Stimulated activated naive CD8-positive, alpha-beta T cell treated with anti-CD3 and anti-CD28 coated beads, Interleukin-15, amount 100 ng/mL, for 72 hours (primary cell): ENCODE results near the gene AAK1.
"Not testable (repeated sequence)": the region's sequence is repeated elsewhere in the genome, so short reads cannot be mapped to it uniquely, and the experiment has no call there.

ENCODE experiments used
- ATAC-seq: fragments of 150-1000 bp; cut with Tn5 transposase; 2 replicates; pipeline ENCODE4 v1.10.0; 2021; ENCODE audit warnings: mild to moderate bottlenecking, moderate library complexity
- DNase-seq, 2 donors: peaks; one replicate each; pipeline ENCODE4 v3.0.0; 2021 to 2022
- H3K27ac Mint-ChIP-seq, 2 donors: one replicate each; pipeline ENCODE4 v1.8.0; 2022; ENCODE audit warnings: mild to moderate bottlenecking in 2 of 2, mixed read lengths in 2 of 2, moderate library complexity in 2 of 2
- H3K27me3 Mint-ChIP-seq: one replicate; pipeline ENCODE4 v1.8.0; 2022; ENCODE audit warnings: mixed read lengths
- H3K4me1 Mint-ChIP-seq: one replicate; pipeline ENCODE4 v1.8.0; 2022; ENCODE audit warnings: mild to moderate bottlenecking, mixed read lengths
- H3K4me3 Mint-ChIP-seq, 2 donors: one replicate each; pipeline ENCODE4 v1.8.0; 2022; ENCODE audit warnings: mild to moderate bottlenecking in 2 of 2, mixed read lengths in 2 of 2, moderate library complexity in 1 of 2
- H3K9me3 Mint-ChIP-seq, 2 donors: one replicate each; pipeline ENCODE4 v1.8.0; 2022; ENCODE audit warnings: mixed read lengths in 2 of 2

Gene AAK1

DNA sequence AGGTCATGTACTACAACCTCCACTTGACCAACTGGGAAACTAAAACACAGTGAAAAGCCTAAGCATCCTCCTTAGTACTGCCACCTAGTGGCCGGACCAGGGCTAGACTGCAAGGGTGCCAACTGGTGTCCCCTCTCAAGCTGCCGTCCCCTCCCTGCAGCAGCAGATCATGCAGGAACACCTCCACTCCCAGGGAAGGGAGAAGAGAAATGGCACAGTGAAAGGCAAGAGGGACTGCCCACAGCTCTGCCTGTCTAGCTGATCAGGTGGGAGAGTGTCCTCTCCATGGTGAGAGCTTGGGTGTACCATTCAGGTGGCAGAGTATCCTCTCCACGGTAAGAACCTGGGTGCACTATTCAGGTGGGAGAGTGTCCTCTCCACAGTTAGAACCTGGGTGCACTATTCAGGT, 78.1 kb downstream of the AAK1 start:
- Mint-ChIP-seq H3K9me3 (no peaks in the 10 kb centered on the region), H3K27ac (peak overlapping the region; percentile 54 to 75), H3K4me3 (peak overlapping the region in 1 of 2 donors; percentile 48), H3K4me1 (peaks cover 96% of the 10 kb centered on the region), H3K27me3 (no peaks in the 10 kb centered on the region)
- ATAC-seq (peak; percentile 74), DNase-seq (peak; percentile 63 to 65)

DNA sequence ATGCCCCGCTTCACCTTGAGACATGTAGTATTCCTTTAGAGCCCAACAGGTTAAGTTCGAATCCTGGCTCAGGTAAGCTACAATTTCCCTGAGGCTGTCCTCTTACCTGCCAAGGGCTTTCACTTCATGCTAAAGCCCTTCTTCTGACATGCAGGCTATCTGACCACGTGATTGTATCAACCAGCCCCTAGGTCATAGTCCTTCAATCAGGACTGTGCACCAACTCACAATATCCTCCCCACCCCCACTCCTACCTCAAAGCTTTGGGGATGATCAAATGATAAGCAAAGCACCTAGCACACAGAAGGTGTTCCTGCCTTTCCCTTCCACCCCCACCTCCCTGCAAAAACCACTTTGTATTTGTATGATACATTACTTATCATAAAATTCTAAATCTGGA, 78.9 kb downstream of the AAK1 start:
- H3K27me3 Mint-ChIP-seq = no peaks in the 10 kb centered on the region
- H3K4me3 Mint-ChIP-seq = no peak overlapping the region
- peaks cover 97% of the 10 kb centered on the region for H3K4me1 Mint-ChIP-seq
- no peak for DNase-seq
- peak overlapping the region; percentile 63 to 72 for H3K27ac Mint-ChIP-seq
- H3K9me3 Mint-ChIP-seq = no peaks in the 10 kb centered on the region
- ATAC-seq = no peak

DNA sequence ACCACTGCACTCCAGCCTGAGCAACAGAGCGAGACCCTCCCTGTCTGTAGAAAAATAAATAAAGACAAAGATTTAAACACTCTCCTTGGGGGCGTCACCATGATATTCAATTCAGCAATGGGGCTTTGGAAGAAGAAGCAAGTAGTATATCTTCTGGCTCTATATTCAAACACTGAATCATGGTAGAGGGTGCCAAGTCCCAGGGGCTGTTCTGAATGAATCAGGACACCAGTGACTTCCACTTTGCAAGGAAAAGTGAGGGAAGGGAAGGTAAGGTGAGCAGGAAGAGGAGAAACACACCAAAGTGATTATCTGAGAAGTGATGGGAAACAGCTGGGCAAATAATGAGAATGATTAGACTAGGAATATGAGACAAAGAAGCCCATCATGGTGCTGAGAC, 80.5 kb downstream of the AAK1 start:
- Mint-ChIP-seq H3K4me1 (peaks cover 93% of the 10 kb centered on the region), H3K4me3 (no peak overlapping the region), H3K27me3 (no peaks in the 10 kb centered on the region), H3K27ac (no peak overlapping the region), H3K9me3 (no peaks in the 10 kb centered on the region)
- DNase-seq (no peak), ATAC-seq (no peak)

DNA sequence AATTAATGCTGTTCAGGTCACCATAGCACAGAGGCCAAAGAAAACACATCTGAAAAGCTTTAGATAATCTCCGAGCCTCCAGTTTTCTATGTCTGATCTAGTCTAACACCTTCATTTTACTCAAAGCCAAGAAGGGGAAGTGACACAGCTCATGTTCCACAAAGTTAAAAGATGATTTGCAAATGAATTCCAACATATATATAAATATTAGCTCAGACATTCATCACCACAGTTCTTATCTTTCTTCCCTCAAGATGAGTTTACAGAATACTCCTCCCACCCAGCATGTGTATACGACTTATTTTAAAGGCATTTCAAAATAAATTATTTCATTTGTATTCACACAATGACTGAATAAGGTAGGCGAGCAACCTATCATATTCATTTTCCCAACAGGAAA, 82.4 kb downstream of the AAK1 start:
- no peaks in the 10 kb centered on the region for H3K9me3 Mint-ChIP-seq
- H3K4me3 Mint-ChIP-seq = no peak overlapping the region
- ATAC-seq (no peak), DNase-seq (no peak)
- peaks cover 93% of the 10 kb centered on the region for H3K4me1 Mint-ChIP-seq
- no peak overlapping the region for H3K27ac Mint-ChIP-seq
- H3K27me3 Mint-ChIP-seq = no peaks in the 10 kb centered on the region

DNA sequence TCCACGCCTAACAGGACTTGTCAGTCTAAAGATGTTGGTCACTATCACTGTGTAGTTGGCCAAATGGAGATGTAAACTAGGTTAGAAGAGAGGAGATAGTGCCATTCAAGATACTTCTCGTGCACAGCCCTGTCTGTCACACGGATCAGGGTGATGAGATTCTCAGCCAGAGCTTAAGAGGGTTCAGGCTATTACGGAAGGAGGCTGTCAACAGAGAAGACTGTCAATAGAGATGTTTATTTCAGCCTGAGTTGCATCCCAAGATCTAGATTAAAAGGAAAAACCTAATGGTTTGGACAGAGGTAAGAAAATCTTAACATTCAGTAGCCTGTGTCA, 83.4 kb downstream of the AAK1 start:
- Mint-ChIP-seq H3K27me3 (no peaks in the 10 kb centered on the region), H3K4me3 (no peak overlapping the region), H3K9me3 (no peaks in the 10 kb centered on the region), H3K4me1 (peaks cover 92% of the 10 kb centered on the region), H3K27ac (peak overlapping the region in 1 of 2 donors; percentile 2)
- ATAC-seq (peak; percentile 37), DNase-seq (no peak)

DNA sequence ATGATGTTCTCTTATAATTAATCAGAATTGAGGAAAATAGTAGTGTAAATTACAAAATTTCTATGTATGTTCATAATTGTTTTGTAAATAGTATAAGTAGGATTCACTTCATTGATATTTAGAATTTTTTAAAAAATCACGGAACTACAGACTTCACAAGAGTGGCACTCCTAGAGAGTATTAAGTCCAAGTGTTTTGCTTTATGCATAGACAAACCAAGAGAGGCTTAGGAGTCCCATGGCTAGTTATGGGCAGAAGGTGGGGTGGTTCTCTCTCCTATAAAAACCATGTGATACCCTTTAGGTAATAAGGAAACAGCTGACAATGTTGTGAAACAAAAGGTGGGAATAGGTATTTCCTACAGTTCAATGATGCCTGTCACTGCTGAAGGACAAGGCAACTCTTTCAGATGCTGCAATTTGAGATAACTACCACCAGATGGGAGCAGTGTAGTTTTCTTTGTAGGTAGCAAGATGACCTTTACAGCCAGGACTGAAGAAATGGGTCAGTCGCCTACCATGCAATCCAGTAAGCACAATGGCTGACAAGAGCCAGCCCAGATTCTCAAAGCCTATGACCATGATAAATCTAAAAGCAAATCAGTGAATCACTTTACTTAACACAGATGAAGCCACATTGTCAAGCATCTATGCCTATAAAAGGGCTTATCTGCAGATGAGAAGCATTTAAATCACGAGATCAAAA, 83.9 kb downstream of the AAK1 start:
- DNase-seq (peak in 1 of 2 donors; percentile 23), ATAC-seq (peak; percentile 82)
- H3K27me3 Mint-ChIP-seq = no peaks in the 10 kb centered on the region
- H3K4me3 Mint-ChIP-seq = no peak overlapping the region
- H3K4me1 Mint-ChIP-seq = peaks cover 92% of the 10 kb centered on the region
- no peaks in the 10 kb centered on the region for H3K9me3 Mint-ChIP-seq
- H3K27ac Mint-ChIP-seq = peak overlapping the region in 1 of 2 donors; percentile 2

DNA sequence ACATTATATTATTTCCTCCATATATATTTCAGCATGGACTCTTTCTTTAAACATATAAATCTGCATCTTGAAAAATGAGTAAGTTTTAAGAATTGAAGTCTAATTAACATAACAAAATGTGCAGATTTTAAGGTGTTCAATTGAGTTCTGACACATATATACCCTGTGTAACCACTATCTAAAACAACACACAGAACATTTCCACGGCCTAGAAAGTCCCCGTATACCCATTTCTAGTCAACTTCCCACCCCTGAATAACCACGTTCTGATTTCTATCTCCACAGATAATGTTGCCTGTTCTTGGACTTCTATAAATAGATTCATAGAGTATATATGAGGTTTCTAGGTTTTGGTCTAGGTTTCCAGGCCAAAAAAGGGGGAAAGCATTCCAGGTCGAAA, 87.5 kb downstream of the AAK1 start:
- DNase-seq = no peak
- peak overlapping the region in 1 of 2 donors; percentile 2 for H3K4me3 Mint-ChIP-seq
- peaks cover 84% of the 10 kb centered on the region for H3K4me1 Mint-ChIP-seq
- H3K9me3 Mint-ChIP-seq = no peaks in the 10 kb centered on the region
- peak; percentile 63 for ATAC-seq
- no peaks in the 10 kb centered on the region for H3K27me3 Mint-ChIP-seq
- no peak overlapping the region for H3K27ac Mint-ChIP-seq

DNA sequence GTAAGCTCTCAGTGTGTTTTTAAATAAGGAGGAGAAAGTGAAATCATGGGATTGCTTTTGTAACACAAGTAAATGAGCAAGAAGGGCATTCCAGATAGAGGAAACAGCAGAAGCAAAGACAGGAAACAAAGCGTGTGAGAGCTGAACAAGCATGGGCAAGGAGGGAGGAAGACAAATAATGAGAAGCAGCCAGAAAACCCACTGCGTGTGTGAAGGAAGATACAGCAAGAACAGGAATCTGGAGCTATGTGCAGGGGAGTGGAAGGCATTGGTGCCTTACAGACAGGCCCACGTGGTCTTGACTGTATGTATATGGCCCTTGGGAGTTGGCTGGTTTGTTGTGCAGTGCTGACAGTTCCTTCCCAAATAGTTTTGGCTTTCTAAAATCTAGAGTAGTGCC, 88.6 kb downstream of the AAK1 start:
- ATAC-seq (no peak), DNase-seq (no peak)
- Mint-ChIP-seq H3K4me1 (peaks cover 78% of the 10 kb centered on the region), H3K4me3 (peak overlapping the region in 1 of 2 donors; percentile 16), H3K27ac (peak overlapping the region; percentile 0 to 62), H3K9me3 (no peaks in the 10 kb centered on the region), H3K27me3 (no peaks in the 10 kb centered on the region)

DNA sequence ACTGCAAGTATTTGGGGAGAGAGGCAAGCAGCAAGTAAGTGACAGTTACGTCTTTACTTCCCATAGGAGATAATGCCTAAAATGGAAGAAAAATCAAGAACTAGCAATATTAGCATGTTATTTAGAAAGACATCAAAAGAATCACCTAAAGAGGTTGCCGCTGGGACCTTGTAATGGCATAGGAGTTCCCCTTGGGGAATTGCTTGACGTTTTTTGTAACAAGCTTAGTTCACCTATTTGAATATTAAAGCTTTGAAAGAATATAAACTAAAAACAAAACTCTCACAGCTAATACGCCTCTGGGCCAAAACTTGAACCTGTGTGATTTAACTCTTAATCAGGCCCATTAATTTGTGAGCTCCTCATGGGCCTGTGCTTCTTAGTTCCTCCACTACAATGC, 89.0 kb downstream of the AAK1 start:
- ATAC-seq (no peak), DNase-seq (no peak)
- Mint-ChIP-seq H3K4me3 (peak overlapping the region in 1 of 2 donors; percentile 16), H3K9me3 (no peaks in the 10 kb centered on the region), H3K27ac (peak overlapping the region; percentile 0 to 62), H3K27me3 (no peaks in the 10 kb centered on the region), H3K4me1 (peaks cover 77% of the 10 kb centered on the region)

DNA sequence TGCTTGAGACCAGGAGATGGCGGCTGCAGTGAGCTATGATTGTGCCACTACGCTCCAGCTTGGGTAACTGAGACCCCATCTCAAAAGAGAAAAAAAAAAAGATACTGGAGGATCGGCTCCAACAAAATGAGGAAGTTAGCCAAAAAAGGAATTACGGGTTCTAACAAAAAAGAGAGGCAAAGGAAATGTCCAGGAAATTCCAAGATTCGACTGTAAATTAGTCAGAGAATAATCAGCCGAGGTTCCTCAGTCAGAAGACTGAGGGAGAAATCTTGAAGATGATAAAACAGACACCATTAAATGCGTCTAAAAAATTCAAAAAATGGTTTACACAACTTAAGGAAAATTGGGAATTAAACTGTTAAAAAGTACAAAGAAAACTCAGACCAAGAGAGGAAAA, 89.5 kb downstream of the AAK1 start:
- Mint-ChIP-seq H3K4me1 (peaks cover 77% of the 10 kb centered on the region), H3K27ac (no peak overlapping the region), H3K27me3 (no peaks in the 10 kb centered on the region), H3K4me3 (no peak overlapping the region), H3K9me3 (no peaks in the 10 kb centered on the region)
- DNase-seq (no peak), ATAC-seq (no peak)

DNA sequence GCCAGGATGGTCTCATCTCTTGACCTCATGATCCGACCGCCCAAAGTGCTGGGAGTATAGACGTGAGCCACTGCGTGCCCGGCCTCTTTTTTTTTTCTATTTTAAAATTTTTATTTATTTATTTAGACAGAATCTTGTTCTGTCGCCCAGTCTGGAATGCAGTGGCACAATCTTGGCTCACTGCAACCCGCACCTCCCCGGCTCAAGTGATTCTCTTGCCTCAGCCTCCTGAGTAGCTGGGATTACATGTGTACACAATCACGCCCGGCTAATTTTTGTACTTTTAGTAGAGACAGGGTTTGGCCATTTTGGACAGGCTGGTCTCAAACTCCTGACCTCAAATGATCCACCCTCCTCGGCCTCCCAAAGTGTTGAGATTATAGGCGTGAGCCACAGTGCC, 93.0 kb downstream of the AAK1 start:
- peaks cover 66% of the 10 kb centered on the region for H3K4me1 Mint-ChIP-seq
- DNase-seq, H3K4me3 Mint-ChIP-seq, ATAC-seq, H3K27me3 Mint-ChIP-seq, H3K27ac Mint-ChIP-seq: not testable (repeated sequence)
- peaks cover 7 to 10% of the 10 kb centered on the region in 2 donors for H3K9me3 Mint-ChIP-seq

DNA sequence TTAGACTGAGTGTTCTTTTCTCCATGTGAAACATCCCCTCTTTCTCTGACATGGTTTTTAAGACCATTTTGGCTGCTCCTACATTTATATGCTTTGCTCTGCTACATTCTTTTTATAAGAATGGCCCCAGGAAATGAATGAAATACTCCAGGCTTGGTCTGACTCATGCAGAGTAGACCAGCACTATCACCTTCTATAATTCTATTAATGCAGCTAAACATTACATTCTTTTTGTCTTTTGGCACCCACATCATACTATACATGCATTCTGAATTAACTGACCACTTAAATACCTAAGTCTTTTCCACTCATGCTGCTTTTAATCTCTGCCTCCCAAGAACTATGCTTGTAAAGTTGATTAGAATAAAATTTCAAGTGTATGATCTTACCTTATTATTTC, 94.1 kb downstream of the AAK1 start:
- H3K27ac Mint-ChIP-seq = no peak overlapping the region
- no peak overlapping the region for H3K4me3 Mint-ChIP-seq
- no peaks in the 10 kb centered on the region for H3K27me3 Mint-ChIP-seq
- H3K9me3 Mint-ChIP-seq = peaks cover 7 to 10% of the 10 kb centered on the region in 2 donors
- peaks cover 57% of the 10 kb centered on the region for H3K4me1 Mint-ChIP-seq
- DNase-seq (no peak), ATAC-seq (no peak)

DNA sequence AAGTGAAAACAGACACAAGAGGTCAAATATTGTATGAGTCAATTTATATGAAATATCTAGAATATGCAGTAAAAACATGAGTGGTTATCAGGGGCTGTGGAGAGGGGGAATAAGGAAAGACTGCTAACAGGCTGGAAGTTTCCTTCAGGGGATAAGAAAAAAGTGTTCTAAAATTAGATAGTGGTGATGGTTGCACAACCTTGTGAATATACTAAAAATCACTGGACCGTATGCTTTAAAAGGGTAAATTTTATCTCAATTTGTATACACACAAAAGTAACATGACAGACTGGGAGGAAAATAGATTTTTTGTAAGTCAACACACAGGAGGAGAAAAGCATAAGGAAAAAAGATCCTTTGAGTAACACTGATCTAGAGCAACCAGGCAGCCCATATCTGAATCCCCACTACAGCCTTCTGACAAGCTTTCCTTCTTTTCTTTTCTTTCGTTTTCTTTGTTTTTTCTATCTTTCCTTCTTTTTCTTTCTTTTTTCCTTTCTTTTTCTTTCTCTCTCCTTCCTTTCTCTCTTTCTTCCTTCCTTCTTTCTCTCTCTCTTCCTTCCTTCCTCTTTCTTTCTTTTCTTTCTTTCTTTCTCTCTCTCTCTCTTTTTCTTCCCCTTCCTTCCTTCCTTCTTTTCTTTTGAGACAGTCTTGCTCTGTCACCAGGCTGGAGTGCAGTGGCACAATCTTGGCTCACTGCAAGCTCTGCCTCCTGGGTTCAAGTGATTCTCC, 95.4 kb downstream of the AAK1 start:
- H3K4me3 Mint-ChIP-seq = no peak overlapping the region
- H3K9me3 Mint-ChIP-seq = peaks cover 7 to 10% of the 10 kb centered on the region in 2 donors
- H3K27ac Mint-ChIP-seq = peak overlapping the region in 1 of 2 donors; percentile 6
- ATAC-seq = no peak
- H3K27me3 Mint-ChIP-seq = no peaks in the 10 kb centered on the region
- H3K4me1 Mint-ChIP-seq = peaks cover 50% of the 10 kb centered on the region
- DNase-seq = no peak

DNA sequence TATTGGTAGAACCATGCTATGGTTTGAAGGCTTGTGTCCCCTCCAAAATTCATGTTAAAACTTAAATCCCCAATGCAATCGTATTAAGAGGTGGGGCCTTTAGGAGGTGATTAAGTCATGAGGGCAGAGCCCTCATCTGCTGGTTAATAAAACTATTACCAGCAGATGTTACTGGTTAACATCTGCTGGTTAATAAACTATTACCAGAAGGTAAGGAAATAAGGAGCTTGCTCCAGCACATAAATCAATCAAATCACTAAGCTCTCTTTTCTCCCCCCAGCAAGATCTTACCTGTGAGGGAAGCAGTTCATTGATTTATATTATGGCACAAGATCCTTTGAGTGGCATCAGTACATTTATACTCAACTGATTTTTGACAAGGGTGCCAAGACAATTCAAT, 96.9 kb downstream of the AAK1 start:
- no peak overlapping the region for H3K27ac Mint-ChIP-seq
- no peak overlapping the region for H3K4me3 Mint-ChIP-seq
- no peak for ATAC-seq
- H3K9me3 Mint-ChIP-seq = peaks cover 7 to 10% of the 10 kb centered on the region in 2 donors
- peaks cover 38% of the 10 kb centered on the region for H3K4me1 Mint-ChIP-seq
- no peaks in the 10 kb centered on the region for H3K27me3 Mint-ChIP-seq
- DNase-seq = no peak

DNA sequence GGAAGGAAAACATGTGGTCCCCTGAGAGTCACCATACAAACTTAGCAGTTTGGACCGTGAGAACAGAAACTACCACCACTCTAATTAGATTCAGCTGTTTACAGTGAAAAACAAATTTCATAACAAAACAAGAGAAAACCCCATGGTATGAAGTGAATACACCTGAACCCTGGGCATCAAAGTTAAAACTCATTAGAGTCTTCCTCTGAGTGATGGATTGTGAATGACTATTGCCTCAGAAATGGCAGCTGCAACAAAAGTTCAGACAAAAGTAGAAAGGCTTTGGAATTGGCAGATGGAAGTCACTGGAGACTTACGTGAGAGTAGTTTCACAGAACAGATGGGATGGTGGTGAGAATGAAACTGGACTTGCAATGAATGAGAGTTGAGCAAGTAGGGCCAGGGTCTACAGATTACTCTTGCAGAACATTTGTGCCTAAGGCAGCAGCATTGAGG, 98.0 kb downstream of the AAK1 start:
- peaks cover 27% of the 10 kb centered on the region for H3K4me1 Mint-ChIP-seq
- no peak for DNase-seq
- H3K4me3 Mint-ChIP-seq = no peak overlapping the region
- H3K9me3 Mint-ChIP-seq = peaks cover 7 to 10% of the 10 kb centered on the region in 2 donors
- no peak for ATAC-seq
- H3K27me3 Mint-ChIP-seq = no peaks in the 10 kb centered on the region
- H3K27ac Mint-ChIP-seq = peak overlapping the region in 1 of 2 donors; percentile 23

DNA sequence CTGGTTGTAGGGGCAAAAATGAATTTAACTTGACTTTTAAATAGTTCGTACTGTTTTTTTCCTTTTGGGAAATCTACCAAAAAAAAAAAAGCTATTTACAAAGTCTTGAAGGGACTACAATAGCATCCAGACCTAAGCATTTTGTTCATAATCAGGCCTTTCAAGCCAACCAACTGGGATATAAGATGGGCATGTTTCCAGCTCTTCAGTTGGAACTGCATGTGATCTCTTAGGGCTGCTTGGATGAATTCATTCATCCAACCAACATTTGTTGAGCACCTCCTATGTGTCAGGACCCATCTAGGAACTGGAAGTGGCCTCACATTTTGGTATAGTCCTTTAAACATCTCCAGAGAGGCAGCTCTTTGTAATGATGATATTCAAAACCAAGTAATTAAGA, 98.6 kb downstream of the AAK1 start:
- Mint-ChIP-seq H3K4me1 (peaks cover 28% of the 10 kb centered on the region), H3K27ac (no peak overlapping the region), H3K4me3 (no peak overlapping the region), H3K9me3 (peaks cover 7 to 10% of the 10 kb centered on the region in 2 donors), H3K27me3 (no peaks in the 10 kb centered on the region)
- DNase-seq (no peak), ATAC-seq (no peak)
